Gastroesophageal sphincter (tissue), 4 donors: ENCODE measurements around the gene IGSF11. TPM values are rescaled to one million over a fixed set of nuclear protein-coding genes. Genes with fewer than 3 reads are reported as not detected.

Source experiments
- ATAC-seq: fragments of 150-250 bp; one replicate; pipeline ENCODE4 v1.9.1; 2016; ENCODE audit warnings: mild to moderate bottlenecking, moderate library complexity
- H3K27ac ChIP-seq, 4 donors: fragments of 200-600 bp; sonication (generic) in 3 of 4; 1 replicate in 3 of 4; 2 replicates in 1 of 4; pipeline ENCODE4 v1.5.1; 2016 to 2019
- H3K27me3 ChIP-seq: fragments of 200-600 bp; sonication (generic); one replicate; pipeline ENCODE4 v1.5.1; 2019
- H3K36me3 ChIP-seq, 2 donors: fragments of 200-600 bp; sonication (generic); one replicate each; pipeline ENCODE4 v1.5.1; 2019; ENCODE audit warnings: control low read depth in 1 of 2
- H3K4me1 ChIP-seq, 3 donors: fragments of 200-600 bp; sonication (generic); 1 replicate in 2 of 3; 2 replicates in 1 of 3; pipeline ENCODE4 v1.5.1; 2016 to 2019; ENCODE audit warnings: control low read depth in 2 of 3
- H3K4me3 ChIP-seq, 2 donors: fragments of 200-600 bp; sonication (generic); one replicate each; pipeline ENCODE4 v1.5.1; 2019; ENCODE audit warnings: mild to moderate bottlenecking in 1 of 2, moderate library complexity in 1 of 2
- H3K9me3 ChIP-seq, 3 donors: fragments of 200-600 bp; sonication (generic); one replicate each; pipeline ENCODE4 v1.5.1; 2017 to 2019; ENCODE audit warnings: control low read depth in 2 of 3
- CTCF ChIP-seq, 4 experiments: fragments of 200-600 bp in 2 of 4; fragments of 450-650 bp in 2 of 4; sonication (generic) in 1 of 4; IDR thresholded peaks; one replicate each; pipeline ENCODE4 v1.5.1; 2017 to 2019; ENCODE audit warnings: antibody characterized with exemption in 4 of 4, mild to moderate bottlenecking in 2 of 4, moderate library complexity in 2 of 4
- EP300 ChIP-seq: sonication (generic); formaldehyde crosslinking; IDR thresholded peaks from one replicate; pipeline ENCODE4 v1.6.1; 2017; ENCODE audit warnings: antibody characterized with exemption, mild to moderate bottlenecking
- POLR2A ChIP-seq, 2 donors: fragments of 450-650 bp; IDR thresholded peaks; one replicate each; pipeline ENCODE4 v1.6.1; 2017; ENCODE audit warnings: antibody characterized with exemption in 2 of 2, mild to moderate bottlenecking in 2 of 2, moderate library complexity in 1 of 2
- POLR2AphosphoS5 ChIP-seq: sonication (generic); formaldehyde crosslinking; IDR thresholded peaks from one replicate; pipeline ENCODE4 v1.6.1; 2017; ENCODE audit warnings: antibody characterized with exemption
- WGBS, 2 donors: methylation state at CpG; one replicate each; pipeline ENCODE4 v1.1.5; 2018; ENCODE audit warnings: low coverage in 1 of 2; 5-methylcytosine and 5-hydroxymethylcytosine counted together
- total RNA-seq, 4 donors: library from RNA; depleted of rRNA; stranded (reverse); fragments of >200 nt; gene quantifications; one replicate each; pipeline ENCODE4 v1.1.0, GENCODE V29; 2016

Gene IGSF11
- total RNA-seq, 4 donors from 2014 or later: 2.0 to 20.2 (median 6.1) TPM

- Histone ChIP-seq H3K4me3 (peak overlapping the region; percentile 47 to 74), H3K9me3 (no peaks in the 10 kb centered on the region), H3K27me3 (peaks cover 5% of the 10 kb centered on the region), H3K4me1 (peaks cover 0 to 22% (median 0%) of the 10 kb centered on the region in 3 donors), H3K27ac (peak overlapping the region; percentile 8 to 82 (median 78)), H3K36me3 (no peaks in the 10 kb centered on the region)
- TF ChIP-seq EP300 (no peak), CTCF (IDR thresholded peaks at IDR 0.05) (no peak), POLR2A (IDR thresholded peaks at IDR 0.05) (no peak), POLR2AphosphoS5 (no peak)
- 49 to 51% methylated on average over 11 to 14 of the region's 14 CpGs for WGBS, 2 donors
- no peak for ATAC-seq
Observed at GRCh38 chr3:119033393-119034255, 1.0 kb downstream of the IGSF11 start.

GRCh38 chr3:119025171-119025795 lies 9.4 kb downstream of the IGSF11 start:
- no peak for ATAC-seq
- peaks cover 0 to 9% (median 0%) of the 10 kb centered on the region in 3 donors for H3K4me1 ChIP-seq
- WGBS, 2 donors: 57 to 83% methylated on average over 3 of the region's 3 CpGs
- no peaks in the 10 kb centered on the region for H3K36me3 ChIP-seq
- H3K27ac ChIP-seq: no peak overlapping the region
- H3K27me3 ChIP-seq: no peaks in the 10 kb centered on the region
- TF ChIP-seq EP300 (no peak), POLR2A (IDR thresholded peaks at IDR 0.05) (no peak), CTCF (IDR thresholded peaks at IDR 0.05) (no peak), POLR2AphosphoS5 (no peak)
- H3K9me3 ChIP-seq: no peaks in the 10 kb centered on the region
- H3K4me3 ChIP-seq: no peak overlapping the region

GRCh38 chr3:119019767-119020518 lies 14.7 kb downstream of the IGSF11 start:
- Histone ChIP-seq H3K4me3 (no peak overlapping the region), H3K4me1 (peaks cover 0 to 43% (median 2%) of the 10 kb centered on the region in 3 donors), H3K27ac (peak overlapping the region in 2 of 4 donors; percentile 33 to 56), H3K27me3 (no peaks in the 10 kb centered on the region), H3K9me3 (no peaks in the 10 kb centered on the region), H3K36me3 (no peaks in the 10 kb centered on the region)
- no peak for ATAC-seq
- 24 to 32% methylated on average over 4 of the region's 4 CpGs for WGBS, 2 donors
- TF ChIP-seq EP300 (no peak), POLR2AphosphoS5 (no peak), CTCF (IDR thresholded peaks at IDR 0.05) (no peak), POLR2A (IDR thresholded peaks at IDR 0.05) (no peak)

GRCh38 chr3:119018690-119019463 lies 15.8 kb downstream of the IGSF11 start:
- H3K27ac ChIP-seq: peak overlapping the region in 3 of 4 donors; percentile 9 to 56 (median 33)
- TF ChIP-seq POLR2A (IDR thresholded peaks at IDR 0.05): no peak
- no peak for TF ChIP-seq POLR2AphosphoS5
- TF ChIP-seq CTCF (IDR thresholded peaks at IDR 0.05): no peak
- TF ChIP-seq EP300: no peak
- H3K27me3 ChIP-seq: no peaks in the 10 kb centered on the region
- no peak overlapping the region for H3K4me3 ChIP-seq
- WGBS, 2 donors: 69 to 76% methylated on average over 1 of the region's 1 CpG
- H3K4me1 ChIP-seq: peaks cover 0 to 54% (median 4%) of the 10 kb centered on the region in 3 donors
- no peaks in the 10 kb centered on the region for H3K36me3 ChIP-seq
- H3K9me3 ChIP-seq: no peaks in the 10 kb centered on the region
- ATAC-seq: peak; percentile 37
